PC-9 (cell line): ENCODE results near the gene SPEM2.

Experiments
- CTCF ChIP-seq: fragments of 200-600 bp; sonication (generic); conservative IDR thresholded peaks from 2 replicates; pipeline ENCODE4 v1.6.1; 2017; ENCODE audit warnings: mixed run types, antibody characterized with exemption, mild to moderate bottlenecking, moderate library complexity
- EZH2 ChIP-seq: fragments of 200-600 bp; sonication (generic); IDR thresholded peaks from 2 replicates; pipeline ENCODE4 v1.8.0; 2017; ENCODE audit warnings: antibody characterized with exemption, low read depth

- TF ChIP-seq CTCF (no peak), EZH2 (no peak)
Measured at GRCh38 chr17:7432296-7432695, 6.9 kb downstream of the SPEM2 start.
